ENCODE measurements around the gene MYBPH. TPM values are rescaled to one million over a fixed set of nuclear protein-coding genes. Genes with fewer than 3 reads are reported as not detected.

MYBPH gene
- total RNA-seq, 1 donor from 2014 or later: not detected

- Histone ChIP-seq H3K9ac (ENCODE audit: low read length) (no peak overlapping the region), H3K4me1 (ENCODE audit: insufficient read depth, low read length) (peaks cover 7% of the 10 kb centered on the region), H3K9me3 (ENCODE audit: insufficient read depth, low read depth, low read length) (no peaks in the 10 kb centered on the region), H3K4me3 (ENCODE audit: insufficient read depth, low read depth, low read length) (no peak overlapping the region), H3K4me2 (ENCODE audit: low read length) (no peak overlapping the region), H4K20me1 (ENCODE audit: insufficient read depth, low read length) (no peaks in the 10 kb centered on the region), H3K27me3 (ENCODE audit: insufficient read depth, low read length) (no peaks in the 10 kb centered on the region), H3K27ac (ENCODE audit: low read depth, low read length) (no peak overlapping the region), H2AFZ (ENCODE audit: low read depth, low read length) (no peak overlapping the region), H3K79me2 (ENCODE audit: insufficient read depth, low read length) (no peaks in the 10 kb centered on the region), H3K36me3 (ENCODE audit: insufficient read depth, low read length) (no peaks in the 10 kb centered on the region)
- TF ChIP-seq EZH2 (IDR thresholded peaks at IDR 0.05; ENCODE audit: insufficient read depth, low read length): no peak
- no peak for TF ChIP-seq CTCF (IDR thresholded peaks at IDR 0.05; ENCODE audit: insufficient read depth, low read depth, low read length)
- DNase-seq (ENCODE audit: low read depth) (no peak), FAIRE-seq (no peak)
- Mint-ChIP-seq H3K27me3 (ENCODE audit: low read depth, unreplicated experiment) (no peaks in the 10 kb centered on the region), H3K36me3 (ENCODE audit: low read depth, unreplicated experiment) (peaks cover 6% of the 10 kb centered on the region), H3K4me3 (ENCODE audit: unreplicated experiment) (no peak overlapping the region), H3K4me1 (ENCODE audit: low read depth, unreplicated experiment) (peaks cover 13% of the 10 kb centered on the region), H3K9me3 (ENCODE audit: unreplicated experiment) (no peaks in the 10 kb centered on the region), H3K27ac (ENCODE audit: unreplicated experiment) (no peak overlapping the region)
Measured at GRCh38 chr1:203142124-203142523, 33.5 kb downstream of the MYBPH start.

- Histone ChIP-seq H3K27ac (ENCODE audit: low read depth, low read length) (no peak overlapping the region), H3K4me3 (ENCODE audit: insufficient read depth, low read depth, low read length) (no peak overlapping the region), H3K79me2 (ENCODE audit: insufficient read depth, low read length) (no peaks in the 10 kb centered on the region), H3K36me3 (ENCODE audit: insufficient read depth, low read length) (no peaks in the 10 kb centered on the region), H3K9ac (ENCODE audit: low read length) (no peak overlapping the region), H3K9me3 (ENCODE audit: insufficient read depth, low read depth, low read length) (no peaks in the 10 kb centered on the region), H3K27me3 (ENCODE audit: insufficient read depth, low read length) (no peaks in the 10 kb centered on the region), H3K4me2 (ENCODE audit: low read length) (no peak overlapping the region), H3K4me1 (ENCODE audit: insufficient read depth, low read length) (peaks cover 7% of the 10 kb centered on the region), H2AFZ (ENCODE audit: low read depth, low read length) (no peak overlapping the region), H4K20me1 (ENCODE audit: insufficient read depth, low read length) (no peaks in the 10 kb centered on the region)
- Mint-ChIP-seq H3K4me1 (ENCODE audit: low read depth, unreplicated experiment) (peaks cover 9% of the 10 kb centered on the region), H3K36me3 (ENCODE audit: low read depth, unreplicated experiment) (peaks cover 8% of the 10 kb centered on the region), H3K27ac (ENCODE audit: unreplicated experiment) (no peak overlapping the region), H3K27me3 (ENCODE audit: low read depth, unreplicated experiment) (peaks cover 5% of the 10 kb centered on the region), H3K9me3 (ENCODE audit: unreplicated experiment) (peaks cover 2% of the 10 kb centered on the region), H3K4me3 (ENCODE audit: unreplicated experiment) (no peak overlapping the region)
- TF ChIP-seq EZH2 (IDR thresholded peaks at IDR 0.05; ENCODE audit: insufficient read depth, low read length) (no peak), CTCF (IDR thresholded peaks at IDR 0.05; ENCODE audit: insufficient read depth, low read depth, low read length) (no peak)
- DNase-seq (ENCODE audit: low read depth) (no peak), FAIRE-seq (no peak)
Measured at GRCh38 chr1:203140743-203141520, 34.7 kb downstream of the MYBPH start.

GRCh38 chr1:203139976-203140475, 35.6 kb downstream of the MYBPH start:
- H3K4me1 ChIP-seq (ENCODE audit: insufficient read depth, low read length): peaks cover 7% of the 10 kb centered on the region
- TF ChIP-seq CTCF (IDR thresholded peaks at IDR 0.05; ENCODE audit: insufficient read depth, low read depth, low read length) (no peak), EZH2 (IDR thresholded peaks at IDR 0.05; ENCODE audit: insufficient read depth, low read length) (no peak)
- no peak overlapping the region for H3K27ac ChIP-seq (ENCODE audit: low read depth, low read length)
- no peaks in the 10 kb centered on the region for H3K27me3 ChIP-seq (ENCODE audit: insufficient read depth, low read length)
- Mint-ChIP-seq H3K9me3 (ENCODE audit: unreplicated experiment) (peaks cover 2% of the 10 kb centered on the region), H3K36me3 (ENCODE audit: low read depth, unreplicated experiment) (peaks cover 8% of the 10 kb centered on the region), H3K4me3 (ENCODE audit: unreplicated experiment) (no peak overlapping the region), H3K4me1 (ENCODE audit: low read depth, unreplicated experiment) (peaks cover 7% of the 10 kb centered on the region), H3K27ac (ENCODE audit: unreplicated experiment) (no peak overlapping the region), H3K27me3 (ENCODE audit: low read depth, unreplicated experiment) (peaks cover 6% of the 10 kb centered on the region)
- FAIRE-seq (no peak), DNase-seq (ENCODE audit: low read depth) (no peak)
- H3K4me3 ChIP-seq (ENCODE audit: insufficient read depth, low read depth, low read length): no peak overlapping the region
- H3K4me2 ChIP-seq (ENCODE audit: low read length): no peak overlapping the region
- H3K9ac ChIP-seq (ENCODE audit: low read length): no peak overlapping the region
- H3K9me3 ChIP-seq (ENCODE audit: insufficient read depth, low read depth, low read length): no peaks in the 10 kb centered on the region
- H3K79me2 ChIP-seq (ENCODE audit: insufficient read depth, low read length): no peaks in the 10 kb centered on the region
- no peak overlapping the region for H2AFZ ChIP-seq (ENCODE audit: low read depth, low read length)
- no peaks in the 10 kb centered on the region for H3K36me3 ChIP-seq (ENCODE audit: insufficient read depth, low read length)
- no peaks in the 10 kb centered on the region for H4K20me1 ChIP-seq (ENCODE audit: insufficient read depth, low read length)

All from astrocyte (in vitro differentiated cells and primary cell).